ENCODE data around the gene CUX1. TPM values are rescaled to one million over a fixed set of nuclear protein-coding genes. Genes with fewer than 3 reads are reported as not detected.
A peak's percentile ranks its signal among the peaks of the same experiment; 100 is the strongest.

CUX1 gene
- total and polyA plus RNA-seq, 10 of the 15 experiments (the other 5 are each of a cell fraction or from before 2014, with no cell fraction given), result 6.1 to 48.6 (median 25.9) TPM

DNA sequence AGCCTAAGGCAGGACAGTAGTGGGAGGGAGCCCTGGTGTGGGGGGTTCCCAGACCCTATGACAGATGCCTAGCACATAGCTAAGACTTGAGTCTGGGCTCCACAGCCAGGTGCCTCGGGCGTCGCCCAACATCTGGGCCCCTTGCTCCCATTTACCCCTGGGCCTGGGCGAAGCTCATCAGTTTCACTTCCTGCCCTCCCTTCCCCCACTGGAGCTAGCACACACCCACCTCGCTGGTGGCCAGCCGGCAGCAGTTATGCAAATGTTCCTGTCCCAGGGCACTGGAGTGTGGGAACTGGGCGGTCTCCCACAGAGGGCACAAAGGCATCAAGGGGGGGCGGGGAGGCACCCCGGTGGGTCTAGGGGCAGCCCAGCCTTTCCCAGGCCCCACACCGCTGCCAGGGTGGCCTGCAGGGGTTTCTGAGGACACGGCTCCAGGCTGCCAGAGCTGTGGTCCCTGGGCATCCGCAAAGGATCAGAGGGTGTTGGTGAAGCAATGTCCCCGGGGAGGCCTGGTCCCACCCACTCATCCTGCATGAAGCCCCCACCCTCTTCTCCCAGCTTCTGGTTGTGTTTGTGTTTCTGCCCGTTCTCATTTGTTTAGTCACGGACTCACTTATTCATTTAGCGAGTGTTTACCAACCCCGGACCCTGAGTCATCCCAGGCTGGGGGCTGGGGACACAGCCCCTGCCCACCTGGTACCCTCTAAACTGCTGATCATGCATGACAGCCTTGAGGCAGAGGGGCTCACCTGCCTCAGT, 489.7 kb downstream of the CUX1 start (continued):
- TF ChIP-seq HCFC1 (IDR thresholded peaks at IDR 0.05; ENCODE audit: low read length) (no peak), BACH1 (IDR thresholded peaks at IDR 0.05; ENCODE audit: borderline replicate concordance) (peak; percentile 23; the same call in 1 of the 2 replicates), MTA2 (IDR thresholded peaks at IDR 0.05; ENCODE audit: low read depth) (peak; percentile 83), ZNF622 (IDR thresholded peaks at IDR 0.05) (no peak), RELB (IDR thresholded peaks at IDR 0.05; ENCODE audit: low read depth) (peak; percentile 82), GABPA (IDR thresholded peaks at IDR 0.05; ENCODE audit: low read depth) (no peak), CEBPB (IDR thresholded peaks at IDR 0.05; ENCODE audit: borderline replicate concordance in 1 of 2, low read depth in 2 of 2, low read length in 2 of 2) (no peak), CBX3 (IDR thresholded peaks at IDR 0.05; ENCODE audit: borderline replicate concordance, low read depth) (no peak), EGR1 (IDR thresholded peaks at IDR 0.05; ENCODE audit: borderline replicate concordance in 1 of 2, low read depth in 2 of 2, low read length in 2 of 2) (peak in 1 of 2 experiments; percentile 53; a peak in 1 of 3 replicates), USF2 (IDR thresholded peaks at IDR 0.05; ENCODE audit: borderline replicate concordance, low read depth, low read length) (no peak), RBBP5 (conservative IDR thresholded peaks at IDR 0.05) (no peak), PML (IDR thresholded peaks at IDR 0.05; ENCODE audit: low read length) (0 out of 2 replicates have a peak, but pooled peaks have one; percentile 63), MXI1 (IDR thresholded peaks at IDR 0.05; ENCODE audit: low read depth, low read length) (peak; percentile 55; the same call in 1 of the 2 replicates), ATF3 (IDR thresholded peaks at IDR 0.05; ENCODE audit: borderline replicate concordance, extremely low read depth, low read depth, low read length) (no peak), EED (IDR thresholded peaks at IDR 0.05; ENCODE audit: low read depth) (peak; percentile 98)
- TF ChIP-seq, protein P1, sequence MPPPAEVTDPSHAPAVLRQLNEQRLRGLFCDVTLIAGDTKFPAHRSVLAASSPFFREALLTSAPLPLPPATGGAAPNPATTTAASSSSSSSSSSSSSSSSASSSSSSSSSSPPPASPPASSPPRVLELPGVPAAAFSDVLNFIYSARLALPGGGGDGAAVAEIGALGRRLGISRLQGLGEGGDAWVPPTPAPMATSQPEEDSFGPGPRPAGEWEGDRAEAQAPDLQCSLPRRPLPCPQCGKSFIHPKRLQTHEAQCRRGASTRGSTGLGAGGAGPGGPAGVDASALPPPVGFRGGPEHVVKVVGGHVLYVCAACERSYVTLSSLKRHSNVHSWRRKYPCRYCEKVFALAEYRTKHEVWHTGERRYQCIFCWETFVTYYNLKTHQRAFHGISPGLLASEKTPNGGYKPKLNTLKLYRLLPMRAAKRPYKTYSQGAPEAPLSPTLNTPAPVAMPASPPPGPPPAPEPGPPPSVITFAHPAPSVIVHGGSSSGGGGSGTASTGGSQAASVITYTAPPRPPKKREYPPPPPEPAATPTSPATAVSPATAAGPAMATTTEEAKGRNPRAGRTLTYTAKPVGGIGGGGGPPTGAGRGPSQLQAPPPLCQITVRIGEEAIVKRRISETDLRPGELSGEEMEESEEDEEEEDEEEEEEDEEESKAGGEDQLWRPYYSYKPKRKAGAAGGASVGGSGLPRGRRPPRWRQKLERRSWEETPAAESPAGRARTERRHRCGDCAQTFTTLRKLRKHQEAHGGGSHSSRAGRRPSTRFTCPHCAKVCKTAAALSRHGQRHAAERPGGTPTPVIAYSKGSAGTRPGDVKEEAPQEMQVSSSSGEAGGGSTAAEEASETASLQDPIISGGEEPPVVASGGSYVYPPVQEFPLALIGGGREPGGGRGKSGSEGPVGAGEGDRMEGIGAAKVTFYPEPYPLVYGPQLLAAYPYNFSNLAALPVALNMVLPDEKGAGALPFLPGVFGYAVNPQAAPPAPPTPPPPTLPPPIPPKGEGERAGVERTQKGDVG (CRISPR knock-in tag; IDR thresholded peaks at IDR 0.05), result no peak
- TF ChIP-seq, protein P2, sequence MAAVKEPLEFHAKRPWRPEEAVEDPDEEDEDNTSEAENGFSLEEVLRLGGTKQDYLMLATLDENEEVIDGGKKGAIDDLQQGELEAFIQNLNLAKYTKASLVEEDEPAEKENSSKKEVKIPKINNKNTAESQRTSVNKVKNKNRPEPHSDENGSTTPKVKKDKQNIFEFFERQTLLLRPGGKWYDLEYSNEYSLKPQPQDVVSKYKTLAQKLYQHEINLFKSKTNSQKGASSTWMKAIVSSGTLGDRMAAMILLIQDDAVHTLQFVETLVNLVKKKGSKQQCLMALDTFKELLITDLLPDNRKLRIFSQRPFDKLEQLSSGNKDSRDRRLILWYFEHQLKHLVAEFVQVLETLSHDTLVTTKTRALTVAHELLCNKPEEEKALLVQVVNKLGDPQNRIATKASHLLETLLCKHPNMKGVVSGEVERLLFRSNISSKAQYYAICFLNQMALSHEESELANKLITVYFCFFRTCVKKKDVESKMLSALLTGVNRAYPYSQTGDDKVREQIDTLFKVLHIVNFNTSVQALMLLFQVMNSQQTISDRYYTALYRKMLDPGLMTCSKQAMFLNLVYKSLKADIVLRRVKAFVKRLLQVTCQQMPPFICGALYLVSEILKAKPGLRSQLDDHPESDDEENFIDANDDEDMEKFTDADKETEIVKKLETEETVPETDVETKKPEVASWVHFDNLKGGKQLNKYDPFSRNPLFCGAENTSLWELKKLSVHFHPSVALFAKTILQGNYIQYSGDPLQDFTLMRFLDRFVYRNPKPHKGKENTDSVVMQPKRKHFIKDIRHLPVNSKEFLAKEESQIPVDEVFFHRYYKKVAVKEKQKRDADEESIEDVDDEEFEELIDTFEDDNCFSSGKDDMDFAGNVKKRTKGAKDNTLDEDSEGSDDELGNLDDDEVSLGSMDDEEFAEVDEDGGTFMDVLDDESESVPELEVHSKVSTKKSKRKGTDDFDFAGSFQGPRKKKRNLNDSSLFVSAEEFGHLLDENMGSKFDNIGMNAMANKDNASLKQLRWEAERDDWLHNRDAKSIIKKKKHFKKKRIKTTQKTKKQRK (IDR thresholded peaks at IDR 0.05; ENCODE audit: low read depth, low read length), result no peak
- TF ChIP-seq, protein P3, sequence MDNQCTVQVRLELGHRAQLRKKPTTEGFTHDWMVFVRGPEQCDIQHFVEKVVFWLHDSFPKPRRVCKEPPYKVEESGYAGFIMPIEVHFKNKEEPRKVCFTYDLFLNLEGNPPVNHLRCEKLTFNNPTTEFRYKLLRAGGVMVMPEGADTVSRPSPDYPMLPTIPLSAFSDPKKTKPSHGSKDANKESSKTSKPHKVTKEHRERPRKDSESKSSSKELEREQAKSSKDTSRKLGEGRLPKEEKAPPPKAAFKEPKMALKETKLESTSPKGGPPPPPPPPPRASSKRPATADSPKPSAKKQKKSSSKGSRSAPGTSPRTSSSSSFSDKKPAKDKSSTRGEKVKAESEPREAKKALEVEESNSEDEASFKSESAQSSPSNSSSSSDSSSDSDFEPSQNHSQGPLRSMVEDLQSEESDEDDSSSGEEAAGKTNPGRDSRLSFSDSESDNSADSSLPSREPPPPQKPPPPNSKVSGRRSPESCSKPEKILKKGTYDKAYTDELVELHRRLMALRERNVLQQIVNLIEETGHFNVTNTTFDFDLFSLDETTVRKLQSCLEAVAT (IDR thresholded peaks at IDR 0.05), result no peak; the same call in 1 of the 2 replicates
